ENCODE results near the gene WNT6.

The WNT6 gene

GRCh38 chr2:218859556-218859987 is at the start of gene WNT6:
Gene WNT6, plus strand, starts transcription at chr2:218859805. Its CDS starts 233 bp downstream, at chr2:218860038.
- DNase-seq (ENCODE audit: low read depth): no peak

GRCh38 chr2:218810256-218810655 is 49.3 kb upstream of the WNT6 start:
- DNase-seq (ENCODE audit: low read depth): no peak

- DNase-seq (ENCODE audit: low read depth): no peak
These were observed 48.2 kb upstream of the WNT6 start for GRCh38 chr2:218811382-218811781.

GRCh38 chr2:218812096-218812815 is 47.3 kb upstream of the WNT6 start:
- DNase-seq (ENCODE audit: low read depth): no peak

GRCh38 chr2:218812861-218813260 is 46.7 kb upstream of the WNT6 start:
- DNase-seq (ENCODE audit: low read depth): no peak

GRCh38 chr2:218813771-218814460 is 45.7 kb upstream of the WNT6 start:
- no peak for DNase-seq (ENCODE audit: low read depth)

GRCh38 chr2:218814540-218815243 is 44.9 kb upstream of the WNT6 start:
- DNase-seq (ENCODE audit: low read depth): no peak

GRCh38 chr2:218815244-218815637 is 44.4 kb upstream of the WNT6 start:
- no peak for DNase-seq (ENCODE audit: low read depth)

GRCh38 chr2:218815649-218816048 is 44.0 kb upstream of the WNT6 start:
- DNase-seq (ENCODE audit: low read depth): no peak

GRCh38 chr2:218816561-218817011 is 43.0 kb upstream of the WNT6 start:
- no peak for DNase-seq (ENCODE audit: low read depth)

- DNase-seq (ENCODE audit: low read depth): no peak
These were observed 40.5 kb upstream of the WNT6 start for GRCh38 chr2:218819093-218819492.

- no peak for DNase-seq (ENCODE audit: low read depth)
These were observed 38.7 kb upstream of the WNT6 start for GRCh38 chr2:218820746-218821369.

- no peak for DNase-seq (ENCODE audit: low read depth)
These were observed 37.9 kb upstream of the WNT6 start for GRCh38 chr2:218821605-218822211.

- DNase-seq (ENCODE audit: low read depth): no peak
These were observed 37.0 kb upstream of the WNT6 start for GRCh38 chr2:218822622-218823021.

- DNase-seq (ENCODE audit: low read depth): no peak
These were observed 36.3 kb upstream of the WNT6 start for GRCh38 chr2:218823196-218823855.

- DNase-seq (ENCODE audit: low read depth): no peak
These were observed 35.6 kb upstream of the WNT6 start for GRCh38 chr2:218824004-218824403.

GRCh38 chr2:218826791-218827190 is 32.8 kb upstream of the WNT6 start:
- no peak for DNase-seq (ENCODE audit: low read depth)

GRCh38 chr2:218827701-218828476 is 31.7 kb upstream of the WNT6 start:
- no peak for DNase-seq (ENCODE audit: low read depth)

- no peak for DNase-seq (ENCODE audit: low read depth)
These were observed 31.2 kb upstream of the WNT6 start for GRCh38 chr2:218828477-218828778.

GRCh38 chr2:218829868-218830451 is 29.6 kb upstream of the WNT6 start:
- DNase-seq (ENCODE audit: low read depth): no peak
